Testis (tissue), 3 donors: ENCODE results near the gene BIN2. TPM values are rescaled to one million over a fixed set of nuclear protein-coding genes. Genes with fewer than 3 reads are reported as not detected.

ENCODE experiments used
- DNase-seq: peaks from one replicate; pipeline ENCODE4 v3.0.0-alpha.2; 2019
- H3K27ac ChIP-seq, 2 donors: fragments of 200-600 bp; sonication (generic); one replicate each; pipeline ENCODE4 v1.5.1; 2019
- H3K27me3 ChIP-seq: fragments of 200-600 bp; sonication (generic); one replicate; pipeline ENCODE4 v1.5.1; 2019
- H3K36me3 ChIP-seq: fragments of 200-600 bp; sonication (generic); one replicate; pipeline ENCODE4 v1.5.1; 2017; ENCODE audit warnings: low read depth; ENCODE audit errors: missing control alignments
- H3K4me1 ChIP-seq: fragments of 200-600 bp; sonication (generic); one replicate; pipeline ENCODE4 v1.5.1; 2019
- H3K4me3 ChIP-seq, 2 donors: fragments of 200-600 bp; sonication (generic); one replicate each; pipeline ENCODE4 v1.5.1; 2017 to 2019
- H3K9me3 ChIP-seq: fragments of 200-600 bp; sonication (generic); one replicate; pipeline ENCODE4 v1.5.1; 2017
- POLR2A ChIP-seq: fragments of 450-650 bp; IDR thresholded peaks from one replicate; pipeline ENCODE4 v1.6.1; 2017; ENCODE audit warnings: antibody characterized with exemption, mild to moderate bottlenecking, moderate library complexity
- WGBS, 2 donors: methylation state at CpG; one replicate each; pipeline ENCODE4 v1.1.5; 2018; 5-methylcytosine and 5-hydroxymethylcytosine counted together
- intact Hi-C: fragments of 100-400 bp; cut with DNase I; formaldehyde crosslinking; loops from one replicate; pipeline ENCODE4 v1.15.1; 2023; ENCODE audit warnings: low total_unique reads
- polyA plus RNA-seq: library from polyadenylated mRNA; stranded (reverse); fragments of 350-450 nt; fragmentation: Illumina TruSeq; extraction: RNeasy Lipid Tissue Mini Kit (QIAGEN cat#74804); gene quantifications from one replicate; pipeline ENCODE4 v1.2.3, GENCODE V29; 2014; ENCODE audit warnings: low read depth, low replicate concordance; ENCODE audit not compliant: insufficient read depth
- total RNA-seq, 2 donors: library from RNA; depleted of rRNA; stranded (reverse); fragments of >200 nt; gene quantifications; one replicate each; pipeline ENCODE4 v1.2.3, GENCODE V29; 2016
- TF ChIP-seq, protein P1 (sequence below), 3 experiments: fragments of 450-650 bp in 2 of 3; fragments of 200-600 bp in 1 of 3; sonication (generic) in 1 of 3; IDR thresholded peaks; one replicate each; pipeline ENCODE4 v1.5.1; 2016 to 2019; ENCODE audit warnings: antibody characterized with exemption in 3 of 3, mild to moderate bottlenecking in 2 of 3, moderate library complexity in 1 of 3

The BIN2 gene
- total and polyA plus RNA-seq, 3 donors from 2014 or later = 10.9 to 29.6 (median 13.4) TPM

DNA sequence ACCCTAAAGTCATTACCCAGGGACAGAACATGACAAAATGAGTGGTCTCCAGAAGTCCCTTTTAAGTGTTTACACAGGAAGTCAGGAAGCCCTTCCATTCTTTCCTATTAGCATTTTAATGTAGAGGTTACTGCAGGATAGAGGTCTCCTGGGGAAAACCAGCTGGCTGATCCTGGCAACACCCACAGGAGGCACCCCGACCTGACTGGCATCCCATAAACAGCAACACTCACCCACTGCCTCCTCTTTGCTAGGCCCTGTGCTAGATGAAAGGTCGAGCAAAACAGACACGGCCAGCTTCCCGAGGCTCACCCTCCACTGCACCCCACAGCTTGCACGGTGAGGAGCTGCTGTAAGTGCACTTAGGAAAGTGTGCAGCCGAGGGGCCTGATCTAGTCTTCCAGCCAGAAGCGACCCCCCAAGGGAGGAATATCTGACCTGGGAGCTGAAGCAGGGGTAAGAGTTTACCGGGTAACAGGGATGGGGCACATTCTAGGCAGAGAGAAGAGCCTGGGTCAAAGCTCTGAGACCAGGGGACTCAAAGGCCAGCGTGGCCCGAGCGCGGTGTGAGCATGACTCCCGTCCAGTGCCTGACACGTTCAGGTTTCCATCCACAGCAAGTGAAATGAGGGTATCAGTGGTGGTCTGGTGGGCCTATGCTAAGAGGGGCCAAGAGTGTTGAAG, 76.3 kb downstream of the BIN2 start:
- intact Hi-C loops = no loop called here
- no peak overlapping the region for H3K27ac ChIP-seq
- WGBS, 2 donors = 66 to 78% methylated on average over 13 to 14 of the region's 14 CpGs

DNA sequence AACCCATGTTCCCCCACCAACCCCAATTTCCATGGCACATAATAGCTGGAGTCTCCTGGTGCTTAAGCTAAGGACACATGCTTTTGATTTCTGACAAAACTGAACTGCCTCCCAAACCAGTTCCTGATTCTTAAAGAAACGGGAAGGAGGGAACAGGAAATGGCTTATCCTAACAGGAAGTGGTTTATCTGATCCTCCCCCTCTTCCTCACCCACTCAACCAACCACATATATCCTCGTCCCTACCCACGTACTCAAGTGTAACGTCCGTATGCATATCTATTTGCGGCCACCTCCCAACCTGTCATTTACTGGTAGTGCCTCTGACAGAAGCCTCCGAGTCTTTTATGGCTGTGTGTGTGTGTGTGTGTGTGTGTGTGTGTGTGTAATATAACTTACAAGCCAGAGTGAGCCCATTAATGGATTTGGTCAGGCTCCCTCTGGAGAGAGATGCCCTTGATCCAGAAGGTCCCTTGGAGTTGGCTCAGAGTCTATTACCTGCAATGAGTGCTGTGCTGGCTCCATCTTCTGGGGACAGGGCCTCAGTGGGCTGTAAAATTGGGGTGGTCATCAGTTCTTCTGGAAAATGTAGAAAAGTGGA, 77.6 kb downstream of the BIN2 start:
- H3K4me3 ChIP-seq = no peak overlapping the region
- no peaks in the 10 kb centered on the region for H3K9me3 ChIP-seq
- H3K27me3 ChIP-seq = no peaks in the 10 kb centered on the region
- no peaks in the 10 kb centered on the region for H3K36me3 ChIP-seq
- no peak overlapping the region for H3K27ac ChIP-seq
- H3K4me1 ChIP-seq = peaks cover 5% of the 10 kb centered on the region
- TF ChIP-seq, protein P1, sequence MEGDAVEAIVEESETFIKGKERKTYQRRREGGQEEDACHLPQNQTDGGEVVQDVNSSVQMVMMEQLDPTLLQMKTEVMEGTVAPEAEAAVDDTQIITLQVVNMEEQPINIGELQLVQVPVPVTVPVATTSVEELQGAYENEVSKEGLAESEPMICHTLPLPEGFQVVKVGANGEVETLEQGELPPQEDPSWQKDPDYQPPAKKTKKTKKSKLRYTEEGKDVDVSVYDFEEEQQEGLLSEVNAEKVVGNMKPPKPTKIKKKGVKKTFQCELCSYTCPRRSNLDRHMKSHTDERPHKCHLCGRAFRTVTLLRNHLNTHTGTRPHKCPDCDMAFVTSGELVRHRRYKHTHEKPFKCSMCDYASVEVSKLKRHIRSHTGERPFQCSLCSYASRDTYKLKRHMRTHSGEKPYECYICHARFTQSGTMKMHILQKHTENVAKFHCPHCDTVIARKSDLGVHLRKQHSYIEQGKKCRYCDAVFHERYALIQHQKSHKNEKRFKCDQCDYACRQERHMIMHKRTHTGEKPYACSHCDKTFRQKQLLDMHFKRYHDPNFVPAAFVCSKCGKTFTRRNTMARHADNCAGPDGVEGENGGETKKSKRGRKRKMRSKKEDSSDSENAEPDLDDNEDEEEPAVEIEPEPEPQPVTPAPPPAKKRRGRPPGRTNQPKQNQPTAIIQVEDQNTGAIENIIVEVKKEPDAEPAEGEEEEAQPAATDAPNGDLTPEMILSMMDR (IDR thresholded peaks at IDR 0.05) = no peak
- TF ChIP-seq POLR2A = no peak
- no peak for DNase-seq
- intact Hi-C loops = no loop called here
- 66 to 68% methylated on average over 7 of the region's 7 CpGs for WGBS, 2 donors

More for the DNA sequence above, 76.3 kb downstream of the BIN2 start:
- Histone ChIP-seq H3K36me3 (no peaks in the 10 kb centered on the region), H3K27me3 (no peaks in the 10 kb centered on the region), H3K9me3 (no peaks in the 10 kb centered on the region), H3K4me3 (no peak overlapping the region), H3K4me1 (peaks cover 5% of the 10 kb centered on the region)
- no peak for DNase-seq
- TF ChIP-seq POLR2A = no peak
- TF ChIP-seq, protein P1 (IDR thresholded peaks at IDR 0.05) = no peak

DNA sequence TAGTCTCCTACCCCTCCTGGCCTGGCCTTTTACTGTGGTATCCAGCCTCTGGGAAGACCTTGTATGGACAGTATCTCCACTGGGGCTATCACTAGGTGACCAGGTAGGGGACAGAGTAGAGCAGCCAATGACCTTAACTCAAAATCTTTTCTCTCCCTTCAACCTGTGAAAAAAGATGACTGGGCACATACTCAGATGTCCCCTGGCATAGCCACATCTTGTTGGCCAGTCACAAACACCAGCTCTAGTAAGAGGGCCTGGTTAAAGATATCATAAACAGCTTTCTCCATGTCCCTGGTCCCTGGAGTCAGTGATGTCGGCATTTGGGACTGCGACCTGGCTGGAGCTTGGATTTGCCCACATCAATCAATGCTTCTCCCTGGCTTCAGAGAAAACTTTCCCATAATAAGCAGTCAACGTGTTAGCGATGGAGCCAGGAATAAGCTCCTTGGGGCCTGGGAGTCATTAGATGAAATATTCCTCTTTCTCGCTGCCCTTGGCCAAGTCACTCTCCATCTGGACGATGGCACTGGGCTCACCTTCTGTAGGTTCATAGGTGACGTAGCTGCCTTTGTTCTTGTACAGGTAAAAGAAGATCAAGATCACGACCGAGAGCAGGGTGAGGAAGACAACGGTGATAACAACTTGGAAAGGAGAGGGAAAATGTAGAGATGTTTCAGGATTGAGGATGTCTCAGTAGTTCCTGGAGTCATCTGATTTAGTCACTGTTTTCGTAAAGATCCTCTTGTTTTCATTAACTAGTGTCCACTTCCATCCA, 78.3 kb downstream of the BIN2 start:
- H3K4me1 ChIP-seq = peaks cover 5% of the 10 kb centered on the region
- no peaks in the 10 kb centered on the region for H3K9me3 ChIP-seq
- WGBS, 2 donors = 92 to 93% methylated on average over 11 of the region's 11 CpGs
- no peak overlapping the region for H3K27ac ChIP-seq
- intact Hi-C loops = no loop called here
- TF ChIP-seq POLR2A = no peak
- TF ChIP-seq, protein P1 (IDR thresholded peaks at IDR 0.05) = no peak
- no peak overlapping the region for H3K4me3 ChIP-seq
- no peaks in the 10 kb centered on the region for H3K27me3 ChIP-seq
- DNase-seq = no peak
- H3K36me3 ChIP-seq = no peaks in the 10 kb centered on the region

DNA sequence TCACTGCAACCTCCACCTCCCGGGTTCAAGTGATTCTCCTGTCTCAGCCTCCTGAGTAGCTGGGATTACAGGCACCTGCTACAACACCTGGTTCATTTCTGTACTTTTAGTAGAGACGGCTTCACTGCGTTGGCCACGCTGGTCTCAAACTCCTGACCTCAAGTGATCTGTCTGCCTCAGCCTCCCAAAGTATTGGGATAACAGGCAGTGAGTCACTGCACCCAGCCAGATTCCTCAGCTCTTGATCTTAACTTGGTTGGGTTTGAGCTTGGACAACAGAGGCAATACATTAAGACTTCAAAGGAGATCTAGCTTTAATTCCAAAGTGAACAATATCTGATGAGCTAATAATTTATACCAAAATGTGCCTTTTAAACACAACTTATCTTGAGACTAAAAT, 79.7 kb downstream of the BIN2 start:
- no peak for DNase-seq
- H3K27me3 ChIP-seq = no peaks in the 10 kb centered on the region
- H3K36me3 ChIP-seq = no peaks in the 10 kb centered on the region
- intact Hi-C loops = no loop called here
- TF ChIP-seq, protein P1 (IDR thresholded peaks at IDR 0.05) = no peak
- no peak for TF ChIP-seq POLR2A
- peaks cover 13% of the 10 kb centered on the region for H3K4me1 ChIP-seq
- H3K27ac ChIP-seq = no peak overlapping the region
- H3K9me3 ChIP-seq = no peaks in the 10 kb centered on the region
- WGBS, 2 donors = 93% methylated on average over 4 of the region's 4 CpGs
- H3K4me3 ChIP-seq = no peak overlapping the region
